T-helper 17 cell (primary cell): Measurements from ENCODE around the gene AK4. TPM values are rescaled to one million over a fixed set of nuclear protein-coding genes. Genes with fewer than 3 reads are reported as not detected.
"Not testable (repeated sequence)": the region's sequence is repeated elsewhere in the genome, so short reads cannot be mapped to it uniquely, and the experiment has no call there.

Source experiments
- ATAC-seq: fragments of 150-1000 bp; cut with Tn5 transposase; 2 replicates; pipeline ENCODE4 v1.10.0; 2021; ENCODE audit warnings: mild to moderate bottlenecking, moderate library complexity
- DNase-seq, 3 donors: peaks; one replicate each; pipeline versions ENCODE4 v3.0.0 to v3.0.0-alpha.2; 2020 to 2021
- H3K9me3 ChIP-seq: one replicate; pipeline ENCODE4 v1.7.0; 2013; ENCODE audit warnings: low read length, mild to moderate bottlenecking; ENCODE audit not compliant: control insufficient read depth, poor library complexity, severe bottlenecking
- H3K27ac Mint-ChIP-seq: one replicate; pipeline ENCODE4 v1.8.0; 2022; ENCODE audit warnings: mild to moderate bottlenecking, moderate library complexity, mixed read lengths
- H3K27me3 Mint-ChIP-seq: one replicate; pipeline ENCODE4 v1.8.0; 2022; ENCODE audit warnings: mixed read lengths
- H3K36me3 Mint-ChIP-seq: one replicate; pipeline ENCODE4 v1.8.0; 2022; ENCODE audit warnings: low read depth, mixed read lengths
- H3K4me1 Mint-ChIP-seq: one replicate; pipeline ENCODE4 v1.8.0; 2022; ENCODE audit warnings: mild to moderate bottlenecking, mixed read lengths
- H3K4me3 Mint-ChIP-seq: one replicate; pipeline ENCODE4 v1.8.0; 2022; ENCODE audit warnings: mild to moderate bottlenecking, moderate library complexity, mixed read lengths
- total RNA-seq, 4 donors: library from RNA in 2 of 4; stranded (reverse) in 2 of 4; gene quantifications; one replicate each; pipeline ENCODE4 v1.2.3 and lab custom pipeline; 2022 to 2026

The AK4 gene
- total RNA-seq, 2 donors from 2014 or later = 0.05 to 0.07 TPM

DNA sequence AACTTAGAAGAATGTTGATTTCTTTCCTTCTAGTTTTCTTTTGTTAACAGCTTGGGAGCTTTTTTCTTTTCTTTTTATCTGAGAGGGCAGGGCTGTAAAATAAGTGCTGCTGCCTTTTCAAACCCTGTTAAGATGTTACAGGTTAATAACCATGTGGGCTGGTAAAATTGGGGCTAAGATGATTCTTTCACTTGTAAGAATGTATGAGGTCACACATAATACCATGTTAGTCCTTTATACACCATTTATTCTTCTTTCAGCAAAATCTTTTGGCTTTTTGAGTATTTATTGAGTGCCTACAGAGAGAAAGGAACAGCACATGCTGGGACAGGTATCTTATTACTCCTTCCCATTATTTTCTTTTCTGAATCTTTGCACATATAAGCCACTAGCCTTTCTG lies 6.1 kb upstream of the AK4 start:
- Mint-ChIP-seq H3K4me1 (peaks cover 2% of the 10 kb centered on the region), H3K36me3 (peaks cover 8% of the 10 kb centered on the region)

DNA sequence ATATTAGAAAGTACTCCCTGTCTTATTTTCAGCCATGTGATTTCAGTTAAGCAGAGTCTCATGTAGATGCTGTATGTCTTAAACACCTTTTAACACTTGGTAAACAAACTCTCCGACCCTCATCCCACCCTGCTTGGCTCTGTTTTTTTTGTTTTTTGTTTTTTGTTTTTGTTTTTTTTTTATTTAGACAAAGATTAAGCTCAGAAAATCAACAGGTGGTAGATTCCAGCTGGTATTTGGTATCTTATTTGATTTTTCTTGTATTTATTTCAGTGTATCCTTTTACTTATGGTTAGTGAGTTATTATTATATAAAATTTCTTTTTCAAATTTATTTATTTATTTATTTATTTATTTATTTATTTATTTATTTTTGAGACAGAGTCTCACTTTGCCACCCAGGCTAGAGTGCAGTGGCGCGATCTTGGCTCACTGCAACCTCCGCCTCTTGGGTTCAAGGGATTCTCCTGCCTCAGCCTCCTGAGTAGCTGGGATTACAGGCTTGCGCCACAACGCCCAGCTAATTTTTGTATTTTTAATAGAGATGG lies 4.8 kb upstream of the AK4 start:
- not testable (repeated sequence) for ATAC-seq, H3K9me3 ChIP-seq, H3K4me3 Mint-ChIP-seq, H3K4me1 Mint-ChIP-seq, H3K36me3 Mint-ChIP-seq, DNase-seq, H3K27ac Mint-ChIP-seq
- H3K27me3 Mint-ChIP-seq = peaks cover 58% of the 10 kb centered on the region

More for the DNA sequence above, 6.1 kb upstream of the AK4 start:
- H3K9me3 ChIP-seq = no peaks in the 10 kb centered on the region
- Mint-ChIP-seq H3K27ac (no peak overlapping the region), H3K27me3 (peaks cover 59% of the 10 kb centered on the region), H3K4me3 (no peak overlapping the region)
- ATAC-seq (no peak), DNase-seq (no peak)

DNA sequence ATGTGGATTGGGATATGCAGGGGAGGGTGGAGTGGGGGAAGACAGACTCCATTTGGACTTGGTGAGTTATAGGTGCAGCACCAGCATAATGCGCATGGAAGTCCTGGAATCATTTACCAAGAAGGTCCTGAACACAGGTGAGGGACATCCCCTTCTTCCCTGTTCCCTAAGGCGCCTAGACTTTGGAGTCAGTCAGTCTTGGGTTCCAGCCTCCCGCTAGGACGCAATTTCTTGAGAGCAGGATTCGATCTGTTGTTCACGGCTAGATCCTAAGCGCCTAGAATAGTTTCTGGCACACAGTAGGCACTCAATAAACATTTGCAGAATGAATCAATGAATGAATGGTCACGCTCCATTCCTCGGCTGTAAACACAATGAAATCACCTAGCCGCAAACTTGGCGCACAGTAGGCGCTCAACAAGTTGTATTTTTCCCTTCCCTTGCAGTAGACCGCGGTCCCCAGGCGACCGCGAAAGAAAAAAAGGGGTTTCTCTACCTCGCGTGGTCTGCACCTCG lies 1.0 kb upstream of the AK4 start:
- H3K36me3 Mint-ChIP-seq = peaks cover 3% of the 10 kb centered on the region
- H3K27ac Mint-ChIP-seq = no peak overlapping the region
- H3K9me3 ChIP-seq = no peaks in the 10 kb centered on the region
- H3K27me3 Mint-ChIP-seq = peaks cover 60% of the 10 kb centered on the region
- no peak for ATAC-seq
- H3K4me1 Mint-ChIP-seq = peaks cover 14% of the 10 kb centered on the region
- DNase-seq = no peak
- H3K4me3 Mint-ChIP-seq = peak overlapping the region; percentile 84

DNA sequence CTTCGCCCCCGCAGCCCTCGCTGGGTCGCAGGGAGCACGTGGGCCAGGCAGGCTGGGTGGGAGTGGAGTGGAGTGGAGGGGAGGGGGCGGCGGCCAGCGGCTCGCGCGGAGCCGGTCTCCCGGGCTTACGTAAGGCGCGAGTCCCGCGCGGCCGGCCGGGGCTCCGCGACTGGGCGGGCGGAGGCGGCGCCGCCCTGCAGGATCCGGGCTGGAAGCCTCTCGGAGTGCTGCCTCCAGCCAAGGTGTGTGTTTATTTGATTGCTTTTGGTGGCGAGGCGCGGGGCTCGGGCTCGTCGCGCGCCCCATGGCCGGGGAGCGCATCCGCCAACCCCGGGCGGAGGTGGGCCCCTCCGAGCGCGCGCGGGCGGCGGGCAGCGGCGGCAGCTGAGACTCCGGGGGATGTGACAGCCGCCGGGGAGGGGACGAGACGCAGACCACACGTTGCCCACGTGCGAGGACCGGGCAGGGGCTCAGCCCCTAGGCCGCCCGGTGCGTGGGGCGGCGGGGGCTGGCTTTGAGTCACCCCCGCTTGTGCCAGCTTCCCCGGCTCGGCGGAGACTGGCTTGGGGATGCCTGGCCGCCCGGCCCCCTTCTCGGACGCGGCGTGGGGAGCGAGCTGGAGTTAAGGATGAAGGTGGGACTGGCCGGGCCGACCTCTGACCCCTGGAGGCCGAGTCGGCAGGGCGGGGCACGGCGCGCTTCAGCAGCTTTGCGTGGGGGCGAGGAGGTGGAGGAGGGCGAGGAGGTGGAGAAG lies 402 bp upstream of the AK4 start:
- H3K27me3 Mint-ChIP-seq = peaks cover 54% of the 10 kb centered on the region
- H3K27ac Mint-ChIP-seq = no peak overlapping the region
- H3K4me1 Mint-ChIP-seq = peaks cover 12% of the 10 kb centered on the region
- H3K36me3 Mint-ChIP-seq = no peaks in the 10 kb centered on the region
- no peaks in the 10 kb centered on the region for H3K9me3 ChIP-seq
- H3K4me3 Mint-ChIP-seq = peak overlapping the region; percentile 87
- no peak for DNase-seq
- peak; percentile 61 for ATAC-seq

DNA sequence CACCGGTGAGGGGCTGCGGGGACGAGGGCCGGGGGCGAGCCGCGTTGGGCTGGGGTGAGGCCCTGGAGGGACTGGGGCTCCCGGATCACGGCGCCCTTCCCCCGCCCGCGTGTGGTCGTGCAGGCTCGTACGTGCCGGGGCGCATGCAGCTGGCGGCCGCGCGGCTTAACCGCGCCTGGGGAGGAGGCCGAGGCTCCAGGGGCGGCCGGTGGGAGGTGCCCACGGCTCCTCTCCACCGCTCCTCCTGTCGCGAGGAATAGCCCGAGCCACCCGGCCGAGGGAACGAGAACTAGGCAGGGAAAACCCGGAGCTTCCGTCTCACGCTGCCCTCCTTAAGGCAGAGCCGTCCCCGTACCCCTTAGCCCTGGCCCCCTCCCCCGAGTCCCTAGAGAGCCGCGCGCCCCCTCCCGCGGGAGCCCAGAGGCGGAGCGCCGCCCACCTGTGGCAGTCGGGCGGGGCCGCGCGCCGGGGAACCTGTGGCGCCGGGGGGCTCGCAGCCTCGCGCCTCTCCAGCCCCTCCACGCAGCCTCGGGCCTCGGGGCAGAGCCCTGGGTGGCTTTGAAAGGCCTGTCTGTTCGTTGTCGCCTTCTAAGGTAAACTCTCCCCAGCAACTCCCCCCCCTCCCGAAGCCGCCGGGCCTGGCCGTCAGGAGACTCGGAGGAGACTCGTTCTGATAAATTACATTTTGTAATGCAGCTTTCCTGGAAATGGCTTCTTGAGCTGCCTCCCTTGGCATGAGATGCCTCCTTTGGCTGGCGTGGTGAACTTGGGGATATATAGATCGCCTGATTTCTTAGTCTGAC lies 746 bp downstream of the AK4 start:
- no peak overlapping the region for H3K27ac Mint-ChIP-seq
- peaks cover 12% of the 10 kb centered on the region for H3K4me1 Mint-ChIP-seq
- H3K27me3 Mint-ChIP-seq = peaks cover 53% of the 10 kb centered on the region

DNA sequence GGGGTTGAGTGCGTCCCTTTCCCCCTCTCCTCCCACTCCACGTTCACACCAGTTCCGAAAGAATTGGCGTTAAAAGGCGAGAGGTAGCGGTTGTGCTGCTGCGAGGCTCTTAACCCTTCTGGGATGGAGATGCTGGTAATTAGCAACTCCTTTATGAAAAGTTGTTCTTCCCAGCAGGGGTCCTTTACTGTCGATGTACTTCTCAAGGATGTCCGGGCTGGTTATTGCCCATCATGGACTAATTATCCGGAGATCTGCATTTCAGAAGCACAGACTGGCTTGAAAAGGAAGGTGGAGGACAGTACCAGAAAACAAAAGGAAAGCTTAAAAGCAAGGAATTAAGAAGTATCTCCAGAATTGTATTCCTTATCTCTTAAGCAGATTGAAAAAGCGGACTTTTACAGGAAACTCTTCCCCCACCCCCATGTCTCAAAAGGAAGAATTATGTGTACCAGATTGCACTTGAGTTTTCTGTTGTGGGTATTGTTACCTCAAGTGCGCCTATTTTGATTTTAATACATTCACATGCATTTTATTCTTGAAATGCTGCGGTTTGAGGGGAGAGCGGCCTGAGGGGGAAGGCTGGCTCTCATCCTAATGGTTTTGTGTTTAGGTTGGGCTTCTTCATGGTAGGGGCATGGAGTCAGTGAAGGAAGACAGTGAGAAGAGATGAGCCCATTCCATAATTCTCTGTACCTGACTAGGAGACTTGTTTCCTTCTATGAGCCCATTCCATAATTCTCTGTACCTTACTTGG lies 1.5 kb downstream of the AK4 start:
- H3K4me3 Mint-ChIP-seq = peak overlapping the region; percentile 87
- DNase-seq (no peak), ATAC-seq (no peak)
- H3K27me3 Mint-ChIP-seq = peaks cover 49% of the 10 kb centered on the region
- peaks cover 12% of the 10 kb centered on the region for H3K4me1 Mint-ChIP-seq
- H3K27ac Mint-ChIP-seq = no peak overlapping the region
- H3K9me3 ChIP-seq = no peaks in the 10 kb centered on the region
- no peaks in the 10 kb centered on the region for H3K36me3 Mint-ChIP-seq

More for the DNA sequence above, 746 bp downstream of the AK4 start:
- Mint-ChIP-seq H3K36me3 (no peaks in the 10 kb centered on the region), H3K4me3 (peak overlapping the region; percentile 87)
- ATAC-seq = peak; percentile 47
- H3K9me3 ChIP-seq = no peaks in the 10 kb centered on the region
- no peak for DNase-seq

DNA sequence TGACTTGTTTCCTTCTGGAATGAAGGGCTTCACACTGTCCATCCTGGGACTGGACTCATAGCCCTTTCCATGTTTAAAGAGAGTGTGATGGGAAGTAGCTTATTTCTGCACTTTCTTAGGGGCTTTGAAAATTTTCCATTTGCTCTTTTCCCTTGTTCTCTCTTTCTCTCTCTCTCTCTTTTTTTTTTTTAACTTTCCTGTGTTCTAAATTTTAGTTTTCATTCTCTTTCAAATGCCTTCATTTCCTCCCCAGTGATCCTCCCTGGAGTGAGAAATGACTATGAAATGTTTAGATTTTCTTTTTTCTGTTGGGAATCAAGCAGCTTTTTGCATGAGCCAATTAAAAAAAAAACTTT lies 2.1 kb downstream of the AK4 start:
- Mint-ChIP-seq H3K4me3 (peak overlapping the region; percentile 15), H3K27ac (no peak overlapping the region), H3K36me3 (no peaks in the 10 kb centered on the region), H3K27me3 (peaks cover 43% of the 10 kb centered on the region), H3K4me1 (peaks cover 12% of the 10 kb centered on the region)
- H3K9me3 ChIP-seq = no peaks in the 10 kb centered on the region
- ATAC-seq (no peak), DNase-seq (no peak)

DNA sequence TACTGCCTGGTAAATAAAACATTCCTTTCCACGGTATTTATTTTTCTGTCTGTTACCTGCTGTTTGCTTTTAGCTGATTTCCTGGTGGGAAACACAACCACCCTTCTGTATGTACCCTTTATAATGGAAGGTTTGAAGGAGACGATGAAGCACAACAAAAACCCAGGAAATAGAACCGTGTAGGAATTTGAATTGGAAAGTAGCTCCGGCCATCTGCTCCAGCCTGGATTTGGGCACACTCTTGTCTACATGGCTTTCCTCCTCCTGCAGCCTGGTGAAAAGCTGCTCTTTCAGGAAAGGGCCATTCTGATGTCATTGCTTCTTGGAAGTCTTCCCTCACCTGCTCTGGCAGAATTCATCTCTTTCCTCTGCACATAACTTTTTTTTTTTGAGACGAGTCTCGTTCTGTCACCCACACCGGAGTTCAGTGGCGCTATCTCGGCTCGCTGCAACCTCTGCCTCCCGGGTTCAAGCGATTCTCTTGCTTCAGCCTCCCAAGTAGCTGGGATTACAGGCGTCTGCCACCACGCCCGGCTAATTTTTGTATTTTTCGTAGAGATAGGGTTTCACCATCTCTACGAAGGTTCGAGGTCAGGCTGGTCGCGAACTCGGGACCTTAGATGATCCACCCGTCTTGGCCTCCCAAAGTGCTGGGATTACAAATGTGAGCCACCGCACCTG lies 2.7 kb downstream of the AK4 start:
- H3K4me1 Mint-ChIP-seq = peaks cover 12% of the 10 kb centered on the region
- no peak overlapping the region for H3K27ac Mint-ChIP-seq
- no peaks in the 10 kb centered on the region for H3K36me3 Mint-ChIP-seq
- peaks cover 37% of the 10 kb centered on the region for H3K27me3 Mint-ChIP-seq
- ATAC-seq = no peak
- H3K9me3 ChIP-seq = no peaks in the 10 kb centered on the region
- DNase-seq = no peak
- H3K4me3 Mint-ChIP-seq = peak overlapping the region; percentile 21

DNA sequence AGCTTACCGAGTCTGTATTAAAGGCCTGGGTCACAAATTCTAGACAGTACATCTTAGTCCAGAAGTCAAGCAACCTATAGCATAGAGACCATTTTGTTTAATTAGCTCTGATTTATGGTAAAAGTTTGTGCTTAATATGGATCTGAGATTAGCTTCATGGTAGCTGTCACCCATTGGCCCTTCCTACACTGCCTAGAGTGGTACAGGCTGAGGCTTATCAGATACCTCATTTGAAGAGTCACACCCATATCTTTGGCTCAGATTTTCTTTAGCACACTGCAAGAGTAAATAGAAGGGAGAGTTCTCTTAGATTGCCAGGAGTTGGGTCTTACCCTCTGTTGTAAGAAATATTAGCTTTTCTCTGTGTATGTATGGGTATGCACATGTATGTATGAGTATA lies 3.6 kb downstream of the AK4 start:
- no peaks in the 10 kb centered on the region for H3K9me3 ChIP-seq
- no peak overlapping the region for H3K4me3 Mint-ChIP-seq
- peaks cover 28% of the 10 kb centered on the region for H3K27me3 Mint-ChIP-seq
- peaks cover 12% of the 10 kb centered on the region for H3K4me1 Mint-ChIP-seq
- no peak overlapping the region for H3K27ac Mint-ChIP-seq
- ATAC-seq (no peak), DNase-seq (no peak)
- H3K36me3 Mint-ChIP-seq = no peaks in the 10 kb centered on the region

DNA sequence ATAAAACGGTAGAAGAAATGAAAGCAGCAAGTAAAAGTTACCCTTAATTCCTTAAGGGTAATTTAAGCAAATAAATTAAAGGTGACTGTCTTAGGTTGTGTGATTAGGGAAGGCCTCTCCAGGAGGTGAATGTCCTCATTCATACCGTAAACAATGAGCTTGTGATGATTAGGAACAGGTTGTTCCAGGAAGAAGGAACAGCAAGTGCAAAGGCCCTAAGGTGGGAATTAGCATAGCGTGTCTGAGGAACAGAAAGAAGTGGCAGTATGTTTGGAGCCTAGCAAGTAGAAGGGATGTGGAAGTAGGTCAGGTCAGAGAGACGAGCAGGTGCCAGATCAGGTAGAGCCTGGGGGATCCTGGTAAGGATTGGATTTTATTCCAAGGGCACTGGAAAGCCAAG lies 5.6 kb downstream of the AK4 start:
- H3K4me3 Mint-ChIP-seq = no peak overlapping the region
- H3K36me3 Mint-ChIP-seq = no peaks in the 10 kb centered on the region
- ATAC-seq = no peak
- no peaks in the 10 kb centered on the region for H3K9me3 ChIP-seq
- H3K27me3 Mint-ChIP-seq = peaks cover 27% of the 10 kb centered on the region
- no peak for DNase-seq
- H3K27ac Mint-ChIP-seq = no peak overlapping the region
- peaks cover 6% of the 10 kb centered on the region for H3K4me1 Mint-ChIP-seq

DNA sequence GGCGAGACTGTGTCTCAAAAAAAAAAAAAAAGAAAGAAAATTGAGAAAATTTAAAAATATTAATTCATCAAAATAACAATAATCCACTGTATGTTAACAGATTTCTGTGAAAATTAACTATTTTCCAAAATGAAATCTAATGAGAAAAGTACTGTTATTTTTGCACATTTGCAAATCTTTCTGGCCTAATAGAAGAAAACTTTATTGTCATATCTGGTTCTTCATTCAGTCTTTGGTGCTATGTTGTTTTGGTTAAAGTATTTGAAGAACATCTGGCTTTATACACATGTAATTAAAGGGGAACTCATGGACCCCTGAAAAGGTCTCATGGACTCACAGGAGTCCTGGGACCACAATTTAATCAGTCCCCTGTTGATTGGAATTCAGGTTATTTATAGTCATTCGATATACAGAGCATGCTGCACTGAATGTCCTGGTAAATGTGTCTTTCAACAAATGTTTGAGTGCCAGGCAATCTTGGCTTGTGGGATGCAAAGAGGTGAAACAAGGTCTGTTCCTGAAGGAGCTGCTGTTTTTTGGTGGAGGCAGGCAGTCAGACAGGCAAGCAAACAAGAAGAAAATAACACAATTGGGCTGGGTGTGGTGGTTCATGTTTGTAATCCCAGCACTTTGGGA lies 9.0 kb downstream of the AK4 start:
- H3K27me3 Mint-ChIP-seq = peaks cover 13% of the 10 kb centered on the region
- no peak for ATAC-seq
- H3K4me3 Mint-ChIP-seq = no peak overlapping the region
- no peaks in the 10 kb centered on the region for H3K36me3 Mint-ChIP-seq
- no peak overlapping the region for H3K27ac Mint-ChIP-seq
- no peaks in the 10 kb centered on the region for H3K9me3 ChIP-seq
- DNase-seq = no peak
- no peaks in the 10 kb centered on the region for H3K4me1 Mint-ChIP-seq

DNA sequence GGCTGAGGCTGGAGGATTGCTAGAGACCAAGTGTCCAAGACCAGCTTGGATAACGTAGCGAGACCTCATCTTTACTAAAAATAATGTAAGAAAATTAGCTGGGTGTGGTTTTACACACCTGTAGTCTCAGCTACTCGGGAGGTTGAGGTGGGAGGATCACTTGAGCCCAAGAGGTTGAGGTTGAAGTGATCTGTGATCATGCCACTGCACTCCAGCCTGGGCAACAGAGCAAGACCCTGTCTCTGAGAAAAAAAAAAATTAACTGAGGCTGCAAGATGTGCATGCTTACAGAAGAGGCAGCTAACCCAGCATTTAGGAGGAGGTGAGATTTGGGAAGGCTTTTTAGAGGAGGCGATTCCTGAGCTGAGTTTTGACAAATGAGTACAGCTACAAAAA lies 9.5 kb downstream of the AK4 start:
- no peaks in the 10 kb centered on the region for H3K9me3 ChIP-seq
- Mint-ChIP-seq H3K4me1 (no peaks in the 10 kb centered on the region), H3K27me3 (peaks cover 15% of the 10 kb centered on the region), H3K27ac (no peak overlapping the region), H3K36me3 (no peaks in the 10 kb centered on the region), H3K4me3 (no peak overlapping the region)
- ATAC-seq (no peak), DNase-seq (no peak)
